Coronary artery (tissue), 2 donors: ENCODE results near the gene FBXW7.

Source experiments
- DNase-seq: peaks from one replicate; pipeline ENCODE4 v3.0.0-alpha.2; 2017; ENCODE audit warnings: low spot score
- H3K27ac ChIP-seq, 2 donors: fragments of 200-600 bp; sonication (generic); one replicate each; pipeline ENCODE4 v1.5.1; 2016 to 2019
- H3K4me3 ChIP-seq: fragments of 200-600 bp; sonication (generic); 2 replicates; pipeline ENCODE4 v1.5.1; 2016; ENCODE audit warnings: mild to moderate bottlenecking, moderate library complexity
- TF ChIP-seq, protein P1 (sequence below): fragments of 200-600 bp; sonication (generic); IDR thresholded peaks from one replicate; pipeline ENCODE4 v1.5.1; 2019; ENCODE audit warnings: antibody characterized with exemption

The FBXW7 gene

DNA sequence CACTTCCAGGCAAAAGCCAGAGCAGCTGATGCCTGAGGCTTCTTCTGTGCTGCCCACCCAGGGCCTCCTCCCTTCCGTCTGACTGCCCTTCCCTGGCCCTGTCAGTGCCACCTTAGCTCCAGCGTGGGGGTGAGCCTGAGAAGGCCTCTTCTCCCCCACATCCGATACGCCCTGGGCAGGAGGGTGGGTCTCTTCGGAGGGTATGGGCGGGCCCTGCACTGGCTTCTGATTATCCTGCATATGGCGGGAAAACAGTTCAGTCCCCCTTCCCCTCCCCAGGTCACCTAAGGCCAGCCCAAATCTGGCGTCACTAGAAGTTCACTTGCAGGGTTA, 256.7 kb downstream of the FBXW7 start:
- no peak overlapping the region for H3K27ac ChIP-seq
- no peak overlapping the region for H3K4me3 ChIP-seq
- no peak for DNase-seq
- TF ChIP-seq, protein P1, sequence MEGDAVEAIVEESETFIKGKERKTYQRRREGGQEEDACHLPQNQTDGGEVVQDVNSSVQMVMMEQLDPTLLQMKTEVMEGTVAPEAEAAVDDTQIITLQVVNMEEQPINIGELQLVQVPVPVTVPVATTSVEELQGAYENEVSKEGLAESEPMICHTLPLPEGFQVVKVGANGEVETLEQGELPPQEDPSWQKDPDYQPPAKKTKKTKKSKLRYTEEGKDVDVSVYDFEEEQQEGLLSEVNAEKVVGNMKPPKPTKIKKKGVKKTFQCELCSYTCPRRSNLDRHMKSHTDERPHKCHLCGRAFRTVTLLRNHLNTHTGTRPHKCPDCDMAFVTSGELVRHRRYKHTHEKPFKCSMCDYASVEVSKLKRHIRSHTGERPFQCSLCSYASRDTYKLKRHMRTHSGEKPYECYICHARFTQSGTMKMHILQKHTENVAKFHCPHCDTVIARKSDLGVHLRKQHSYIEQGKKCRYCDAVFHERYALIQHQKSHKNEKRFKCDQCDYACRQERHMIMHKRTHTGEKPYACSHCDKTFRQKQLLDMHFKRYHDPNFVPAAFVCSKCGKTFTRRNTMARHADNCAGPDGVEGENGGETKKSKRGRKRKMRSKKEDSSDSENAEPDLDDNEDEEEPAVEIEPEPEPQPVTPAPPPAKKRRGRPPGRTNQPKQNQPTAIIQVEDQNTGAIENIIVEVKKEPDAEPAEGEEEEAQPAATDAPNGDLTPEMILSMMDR = no peak

DNA sequence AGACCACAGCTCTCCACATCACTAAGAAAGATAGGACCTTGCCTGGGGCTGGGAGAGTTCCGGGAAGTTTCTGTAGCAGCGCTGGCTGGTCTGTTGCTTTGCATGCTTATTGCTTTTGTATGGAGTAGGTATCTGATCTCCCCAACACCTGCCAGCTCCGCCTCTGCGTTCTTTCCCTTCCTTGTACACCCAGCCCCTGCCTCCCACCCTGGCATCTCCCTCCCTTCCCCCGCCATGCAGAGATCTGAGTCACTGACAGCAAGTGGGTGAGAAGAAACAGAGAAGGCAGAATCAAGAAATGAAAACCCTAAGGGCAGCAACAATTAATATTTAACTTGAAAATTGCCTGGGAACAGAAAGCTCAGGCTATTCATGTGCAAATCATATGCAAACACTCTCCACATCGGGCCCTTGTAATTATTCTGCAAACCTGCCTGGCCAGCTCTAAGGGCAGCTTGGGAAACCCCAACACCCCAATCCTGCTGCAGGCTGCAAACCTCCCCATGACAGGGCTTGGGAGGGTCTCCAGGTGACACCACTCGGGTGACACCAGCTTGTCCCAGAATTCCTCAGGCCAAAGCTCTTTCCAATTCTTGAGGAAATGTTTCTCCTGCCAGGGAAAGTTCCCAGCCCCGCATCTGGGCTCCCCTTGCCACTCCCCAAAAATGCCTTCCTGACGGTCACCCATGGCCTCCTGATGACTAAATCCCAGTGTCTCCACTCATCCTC, 257.2 kb downstream of the FBXW7 start:
- H3K27ac ChIP-seq = no peak overlapping the region
- TF ChIP-seq, protein P1 = no peak
- DNase-seq = no peak
- no peak overlapping the region for H3K4me3 ChIP-seq

DNA sequence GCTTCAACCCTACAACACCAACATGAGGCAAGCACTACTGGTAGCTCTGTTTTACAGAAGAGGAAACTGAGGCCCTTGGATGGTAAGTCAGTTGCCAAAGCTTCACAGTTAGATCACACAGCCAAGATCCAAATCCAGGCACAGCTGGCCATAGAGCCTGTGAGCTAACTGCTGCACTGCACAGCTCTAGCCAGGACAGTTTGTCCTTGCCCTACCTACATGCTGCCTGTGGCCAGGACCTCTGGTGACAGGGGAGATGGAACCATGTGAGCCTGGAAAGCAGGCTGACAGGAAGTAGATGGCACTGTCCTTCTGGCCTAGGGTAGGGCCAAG, 257.8 kb downstream of the FBXW7 start:
- H3K27ac ChIP-seq = no peak overlapping the region

DNA sequence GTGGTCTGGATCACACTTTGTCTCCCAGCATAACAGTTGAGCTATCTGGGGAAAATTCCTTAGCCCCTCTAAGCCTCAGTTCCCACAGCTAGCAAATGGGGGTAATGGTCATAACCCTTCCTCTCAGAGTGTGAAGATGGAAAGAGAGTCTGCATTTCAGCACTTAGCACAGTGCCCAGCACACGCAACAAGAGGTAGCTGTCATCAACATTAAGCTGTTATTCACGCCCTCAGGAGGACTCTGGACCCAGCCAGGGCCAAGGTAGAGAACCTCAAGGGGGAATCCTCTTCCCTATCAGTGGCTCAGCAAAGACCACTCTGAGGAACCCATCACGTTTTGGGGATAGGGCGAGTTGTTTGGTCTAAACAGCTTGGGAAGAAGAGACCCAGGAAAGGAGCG, 258.6 kb downstream of the FBXW7 start:
- DNase-seq = no peak
- Histone ChIP-seq H3K4me3 (no peak overlapping the region), H3K27ac (no peak overlapping the region)
- TF ChIP-seq, protein P1 = no peak

More for the DNA sequence above, 257.8 kb downstream of the FBXW7 start:
- DNase-seq = no peak
- no peak overlapping the region for H3K4me3 ChIP-seq
- TF ChIP-seq, protein P1 = no peak

DNA sequence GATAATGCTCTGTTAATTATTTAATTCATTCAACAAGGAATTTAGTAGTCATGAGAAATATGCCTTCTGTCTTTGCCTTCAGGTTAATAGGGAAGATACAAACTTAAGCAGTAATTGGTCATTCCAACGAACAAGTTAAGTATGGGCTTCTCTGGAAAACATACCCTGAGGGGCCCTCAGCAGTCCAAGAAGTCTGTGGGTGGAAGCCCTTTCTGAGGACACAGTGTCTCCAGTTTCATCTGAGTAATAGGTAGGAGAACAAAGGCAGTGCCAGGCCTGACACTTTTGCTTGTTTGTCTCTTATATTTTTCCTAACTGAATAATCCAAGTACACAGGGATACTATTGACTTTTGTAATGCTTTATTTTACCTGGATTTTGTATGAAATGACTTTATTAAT, 262.5 kb downstream of the FBXW7 start:
- DNase-seq = no peak
- TF ChIP-seq, protein P1 = no peak
- Histone ChIP-seq H3K4me3 (no peak overlapping the region), H3K27ac (no peak overlapping the region)
